GM23338 (cell line): ENCODE results near the gene RER1. TPM values are rescaled to one million over a fixed set of nuclear protein-coding genes. Genes with fewer than 3 reads are reported as not detected.

Source experiments
- ATAC-seq: fragments of 200-7000 bp; cut with Tn5 transposase; 3 replicates; pipeline ENCODE4 v1.9.1; 2020
- DNase-seq: peaks from one replicate; pipeline ENCODE4 v3.0.0-alpha.2; 2015; ENCODE audit warnings: low spot score
- H2AFZ ChIP-seq: fragments of 200-600 bp; sonication (generic); 2 replicates; pipeline ENCODE4 v1.8.0; 2016; ENCODE audit warnings: antibody characterized with exemption, mild to moderate bottlenecking, moderate library complexity
- H3F3A ChIP-seq: fragments of 200-600 bp; sonication (generic); replicated peaks from 2 replicates; pipeline ENCODE4 v1.8.0; 2017; ENCODE audit warnings: antibody characterized with exemption, mixed run types, low read depth
- H3K27ac ChIP-seq: fragments of 200-600 bp; sonication (generic); 2 replicates; pipeline ENCODE4 v1.6.1; 2016; ENCODE audit warnings: low read depth
- H3K27me3 ChIP-seq: fragments of 200-600 bp; sonication (generic); 2 replicates; pipeline ENCODE4 v1.8.0; 2016; ENCODE audit warnings: mild to moderate bottlenecking, mixed run types, moderate library complexity; ENCODE audit not compliant: insufficient read depth
- H3K36me3 ChIP-seq: fragments of 200-600 bp; sonication (generic); 2 replicates; pipeline ENCODE4 v1.8.0; 2016; ENCODE audit warnings: mild to moderate bottlenecking; ENCODE audit not compliant: insufficient read depth
- H3K4me1 ChIP-seq: fragments of 200-600 bp; sonication (generic); 2 replicates; pipeline ENCODE4 v1.8.0; 2016; ENCODE audit warnings: mild to moderate bottlenecking, moderate library complexity; ENCODE audit not compliant: insufficient read depth
- H3K4me2 ChIP-seq: fragments of 200-600 bp; sonication (generic); 2 replicates; pipeline ENCODE4 v1.7.1; 2017; ENCODE audit warnings: mixed run types
- H3K4me3 ChIP-seq: fragments of 200-600 bp; sonication (generic); 2 replicates; pipeline ENCODE4 v1.6.1; 2016; ENCODE audit warnings: mixed run types
- H3K79me2 ChIP-seq: fragments of 200-600 bp; sonication (generic); replicated peaks from 2 replicates; pipeline ENCODE4 v1.8.0; 2017; ENCODE audit warnings: mild to moderate bottlenecking; ENCODE audit not compliant: insufficient read depth
- H3K9me2 ChIP-seq: fragments of 200-600 bp; sonication (generic); 2 replicates; pipeline ENCODE4 v1.8.0; 2017; ENCODE audit not compliant: insufficient read depth
- H4K20me1 ChIP-seq: fragments of 200-600 bp; sonication (generic); replicated peaks from 2 replicates; pipeline ENCODE4 v1.8.0; 2017; ENCODE audit warnings: mild to moderate bottlenecking; ENCODE audit not compliant: insufficient read depth
- H3K27ac Mint-ChIP-seq: 2 replicates; pipeline ENCODE4 v1.8.0; 2020; ENCODE audit warnings: inconsistent platforms, mild to moderate bottlenecking, moderate library complexity, mixed read lengths
- H3K27me3 Mint-ChIP-seq: 3 replicates; pipeline ENCODE4 v1.8.0; 2022; ENCODE audit warnings: low read depth, mild to moderate bottlenecking, moderate library complexity, mixed read lengths, inconsistent platforms; ENCODE audit not compliant: insufficient read depth, poor library complexity
- H3K36me3 Mint-ChIP-seq: 3 replicates; pipeline ENCODE4 v1.8.0; 2021; ENCODE audit warnings: low read depth, mild to moderate bottlenecking, inconsistent platforms, moderate library complexity, mixed read lengths
- H3K4me1 Mint-ChIP-seq: 3 replicates; pipeline ENCODE4 v1.8.0; 2020; ENCODE audit warnings: mild to moderate bottlenecking, inconsistent platforms, mixed read lengths
- H3K4me3 Mint-ChIP-seq: 3 replicates; pipeline ENCODE4 v1.8.0; 2021; ENCODE audit warnings: moderate library complexity, mild to moderate bottlenecking, inconsistent platforms, mixed read lengths
- H3K9me3 Mint-ChIP-seq: 3 replicates; pipeline ENCODE4 v1.8.0; 2020; ENCODE audit warnings: moderate library complexity, mild to moderate bottlenecking, inconsistent platforms, mixed read lengths
- CREB1 ChIP-seq: fragments of 250-450 bp; sonication (Bioruptor Pico); IDR thresholded peaks from 2 replicates; pipeline ENCODE4 v1.5.0; 2020; ENCODE audit warnings: low read depth, mild to moderate bottlenecking, moderate library complexity
- ETS1 ChIP-seq: IDR thresholded peaks from 2 replicates; pipeline ENCODE4 v1.6.1; 2016; ENCODE audit warnings: antibody characterized with exemption
- EZH2phosphoT487 ChIP-seq: fragments of 200-600 bp; sonication (generic); IDR thresholded peaks from one replicate; pipeline ENCODE4 v1.8.1; 2018; ENCODE audit warnings: antibody characterized with exemption; ENCODE audit not compliant: unreplicated experiment
- JUNB ChIP-seq: IDR thresholded peaks from one replicate; pipeline ENCODE4 v1.6.1; 2016; ENCODE audit warnings: antibody characterized with exemption; ENCODE audit not compliant: unreplicated experiment
- NANOG ChIP-seq: IDR thresholded peaks from 2 replicates; pipeline ENCODE4 v1.6.1; 2016; ENCODE audit warnings: antibody characterized with exemption, borderline replicate concordance
- ZNF114 ChIP-seq: fragments of 250-450 bp; sonication (Bioruptor Pico); IDR thresholded peaks from 2 replicates; pipeline ENCODE4 v1.5.0; 2020; ENCODE audit warnings: mild to moderate bottlenecking, moderate library complexity
- ZNF331 ChIP-seq: fragments of 250-450 bp; sonication (Bioruptor Pico); IDR thresholded peaks from 2 replicates; pipeline ENCODE4 v1.5.0; 2020; ENCODE audit warnings: low read depth, mild to moderate bottlenecking, moderate library complexity
- ZNF462 ChIP-seq: fragments of 250-450 bp; sonication (Bioruptor Pico); IDR thresholded peaks from 2 replicates; pipeline ENCODE4 v1.5.0; 2020; ENCODE audit warnings: mild to moderate bottlenecking, moderate library complexity
- polyA plus RNA-seq: library from polyadenylated mRNA; unstranded; fragments of >200 nt; fragmentation: Nextera tagmentation; extraction: Ambion mirVana; gene quantifications from 2 replicates; pipeline ENCODE4 v1.2.1, GENCODE V29; 2016
- total RNA-seq: library from RNA; depleted of rRNA; stranded (reverse); fragments of >200 nt; shearing (Covaris generic); gene quantifications from 2 replicates; pipeline ENCODE4 v1.2.3, GENCODE V29; 2014
- TF ChIP-seq, protein P1 (sequence below), 2 experiments: fragments of 200-600 bp in 1 of 2; sonication (generic) in 1 of 2; conservative IDR thresholded peaks; 2 replicates each; pipeline versions ENCODE4 v1.5.1 to v1.6.1; 2016 to 2017; ENCODE audit warnings: antibody characterized with exemption in 2 of 2, low read depth in 2 of 2, mild to moderate bottlenecking in 2 of 2, moderate library complexity in 1 of 2
- TF ChIP-seq, protein P2 (sequence below): IDR thresholded peaks from one replicate; pipeline ENCODE4 v1.6.1; 2018; ENCODE audit warnings: antibody characterized with exemption; ENCODE audit not compliant: unreplicated experiment

The RER1 gene
- total and polyA plus RNA-seq, 2 experiments from 2014 or later = 58.4 to 99.5 TPM

- Mint-ChIP-seq H3K4me1 (no peaks in the 10 kb centered on the region; the same call in 2 of the 3 replicates), H3K4me3 (no peak overlapping the region), H3K27me3 (peaks cover 15% of the 10 kb centered on the region), H3K9me3 (no peaks in the 10 kb centered on the region; the same call in 2 of the 3 replicates), H3K36me3 (peaks cover 70% of the 10 kb centered on the region), H3K27ac (no peak overlapping the region)
- H2AFZ ChIP-seq = no peak overlapping the region
- peaks cover 14% of the 10 kb centered on the region; the same call in 1 of the 2 replicates for H3F3A ChIP-seq
- H3K4me2 ChIP-seq = no peak overlapping the region
- DNase-seq (no peak), ATAC-seq (no peak)
- no peaks in the 10 kb centered on the region for H3K79me2 ChIP-seq
- no peaks in the 10 kb centered on the region; the same call in 1 of the 2 replicates for H4K20me1 ChIP-seq
- no peak overlapping the region for H3K4me3 ChIP-seq
- H3K27ac ChIP-seq = 0 out of 2 replicates have a peak overlapping the region, but pooled peaks have one; percentile 50
- no peaks in the 10 kb centered on the region for H3K27me3 ChIP-seq
- no peaks in the 10 kb centered on the region for H3K4me1 ChIP-seq
- TF ChIP-seq, protein P1, sequence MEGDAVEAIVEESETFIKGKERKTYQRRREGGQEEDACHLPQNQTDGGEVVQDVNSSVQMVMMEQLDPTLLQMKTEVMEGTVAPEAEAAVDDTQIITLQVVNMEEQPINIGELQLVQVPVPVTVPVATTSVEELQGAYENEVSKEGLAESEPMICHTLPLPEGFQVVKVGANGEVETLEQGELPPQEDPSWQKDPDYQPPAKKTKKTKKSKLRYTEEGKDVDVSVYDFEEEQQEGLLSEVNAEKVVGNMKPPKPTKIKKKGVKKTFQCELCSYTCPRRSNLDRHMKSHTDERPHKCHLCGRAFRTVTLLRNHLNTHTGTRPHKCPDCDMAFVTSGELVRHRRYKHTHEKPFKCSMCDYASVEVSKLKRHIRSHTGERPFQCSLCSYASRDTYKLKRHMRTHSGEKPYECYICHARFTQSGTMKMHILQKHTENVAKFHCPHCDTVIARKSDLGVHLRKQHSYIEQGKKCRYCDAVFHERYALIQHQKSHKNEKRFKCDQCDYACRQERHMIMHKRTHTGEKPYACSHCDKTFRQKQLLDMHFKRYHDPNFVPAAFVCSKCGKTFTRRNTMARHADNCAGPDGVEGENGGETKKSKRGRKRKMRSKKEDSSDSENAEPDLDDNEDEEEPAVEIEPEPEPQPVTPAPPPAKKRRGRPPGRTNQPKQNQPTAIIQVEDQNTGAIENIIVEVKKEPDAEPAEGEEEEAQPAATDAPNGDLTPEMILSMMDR (conservative IDR thresholded peaks at IDR 0.05; ENCODE audit: low read depth in 2 of 2) = no peak
- TF ChIP-seq EZH2phosphoT487 = no peak
- no peak for TF ChIP-seq ZNF331 (CRISPR knock-in tag)
- TF ChIP-seq NANOG = no peak
- no peak for TF ChIP-seq JUNB
- TF ChIP-seq ZNF114 = no peak
- TF ChIP-seq, protein P2, sequence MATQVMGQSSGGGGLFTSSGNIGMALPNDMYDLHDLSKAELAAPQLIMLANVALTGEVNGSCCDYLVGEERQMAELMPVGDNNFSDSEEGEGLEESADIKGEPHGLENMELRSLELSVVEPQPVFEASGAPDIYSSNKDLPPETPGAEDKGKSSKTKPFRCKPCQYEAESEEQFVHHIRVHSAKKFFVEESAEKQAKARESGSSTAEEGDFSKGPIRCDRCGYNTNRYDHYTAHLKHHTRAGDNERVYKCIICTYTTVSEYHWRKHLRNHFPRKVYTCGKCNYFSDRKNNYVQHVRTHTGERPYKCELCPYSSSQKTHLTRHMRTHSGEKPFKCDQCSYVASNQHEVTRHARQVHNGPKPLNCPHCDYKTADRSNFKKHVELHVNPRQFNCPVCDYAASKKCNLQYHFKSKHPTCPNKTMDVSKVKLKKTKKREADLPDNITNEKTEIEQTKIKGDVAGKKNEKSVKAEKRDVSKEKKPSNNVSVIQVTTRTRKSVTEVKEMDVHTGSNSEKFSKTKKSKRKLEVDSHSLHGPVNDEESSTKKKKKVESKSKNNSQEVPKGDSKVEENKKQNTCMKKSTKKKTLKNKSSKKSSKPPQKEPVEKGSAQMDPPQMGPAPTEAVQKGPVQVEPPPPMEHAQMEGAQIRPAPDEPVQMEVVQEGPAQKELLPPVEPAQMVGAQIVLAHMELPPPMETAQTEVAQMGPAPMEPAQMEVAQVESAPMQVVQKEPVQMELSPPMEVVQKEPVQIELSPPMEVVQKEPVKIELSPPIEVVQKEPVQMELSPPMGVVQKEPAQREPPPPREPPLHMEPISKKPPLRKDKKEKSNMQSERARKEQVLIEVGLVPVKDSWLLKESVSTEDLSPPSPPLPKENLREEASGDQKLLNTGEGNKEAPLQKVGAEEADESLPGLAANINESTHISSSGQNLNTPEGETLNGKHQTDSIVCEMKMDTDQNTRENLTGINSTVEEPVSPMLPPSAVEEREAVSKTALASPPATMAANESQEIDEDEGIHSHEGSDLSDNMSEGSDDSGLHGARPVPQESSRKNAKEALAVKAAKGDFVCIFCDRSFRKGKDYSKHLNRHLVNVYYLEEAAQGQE = no peak
- no peak for TF ChIP-seq ZNF462 (CRISPR knock-in tag)
- no peak for TF ChIP-seq ETS1
- no peak for TF ChIP-seq CREB1
- H3K36me3 ChIP-seq = peaks cover 5% of the 10 kb centered on the region; the same call in 1 of the 2 replicates
- no peaks in the 10 kb centered on the region for H3K9me2 ChIP-seq
Measured at GRCh38 chr1:2403273-2403672, 11.6 kb downstream of the RER1 start.
